Heart left ventricle (tissue), 16 donors: ENCODE data around the gene LRRTM4. TPM values are rescaled to one million over a fixed set of nuclear protein-coding genes. Genes with fewer than 3 reads are reported as not detected.

ENCODE experiments used
- ATAC-seq, 4 donors: fragments of 200-7000 bp; cut with Tn5 transposase; one replicate each; pipeline ENCODE4 v1.9.1; 2020 to 2022; ENCODE audit warnings: moderate library complexity in 4 of 4, mild to moderate bottlenecking in 3 of 4, moderate number of reproducible peaks in 1 of 4
- DNase-seq, 5 donors: peaks; one replicate each; pipeline ENCODE4 v3.0.0-alpha.2; 2020
- H3K27ac ChIP-seq, 12 donors: fragments of 200-600 bp; sonication (generic) in 4 of 12; one replicate each; pipeline versions ENCODE4 v1.5.0 to v1.8.0; 2016 to 2022; ENCODE audit warnings: mild to moderate bottlenecking in 2 of 12
- H3K27me3 ChIP-seq, 9 donors: fragments of 200-600 bp; sonication (generic) in 2 of 9; one replicate each; pipeline versions ENCODE4 v1.5.1 to v1.8.0; 2016 to 2022; ENCODE audit warnings: mild to moderate bottlenecking in 3 of 9
- H3K36me3 ChIP-seq, 9 donors: fragments of 200-600 bp; sonication (generic) in 2 of 9; one replicate each; pipeline versions ENCODE4 v1.5.0 to v1.8.0; 2018 to 2022; ENCODE audit warnings: mild to moderate bottlenecking in 2 of 9
- H3K4me1 ChIP-seq, 12 donors: fragments of 200-600 bp; sonication (generic) in 4 of 12; one replicate each; pipeline versions ENCODE4 v1.5.0 to v1.8.0; 2016 to 2022; ENCODE audit warnings: mild to moderate bottlenecking in 3 of 12
- H3K4me3 ChIP-seq, 12 donors: fragments of 200-600 bp; sonication (generic) in 4 of 12; one replicate each; pipeline versions ENCODE4 v1.5.0 to v1.8.0; 2017 to 2022; ENCODE audit warnings: mild to moderate bottlenecking in 9 of 12, moderate library complexity in 4 of 12
- H3K9me3 ChIP-seq, 12 donors: fragments of 200-600 bp; sonication (generic) in 4 of 12; one replicate each; pipeline versions ENCODE4 v1.5.0 to v1.8.0; 2016 to 2022; ENCODE audit warnings: mild to moderate bottlenecking in 1 of 12
- CTCF ChIP-seq, 12 donors: fragments of 200-600 bp; sonication (generic) in 4 of 12; IDR thresholded peaks; one replicate each; pipeline versions ENCODE4 v1.5.0 to v1.8.0; 2018 to 2022; ENCODE audit warnings: antibody characterized with exemption in 12 of 12, mild to moderate bottlenecking in 5 of 12
- POLR2A ChIP-seq, 2 donors: fragments of 450-650 bp; IDR thresholded peaks; one replicate each; pipeline ENCODE4 v1.6.1; 2017; ENCODE audit warnings: antibody characterized with exemption in 2 of 2, mild to moderate bottlenecking in 2 of 2, moderate library complexity in 2 of 2
- WGBS, 4 donors: extraction: QIAGEN DNeasy Blood & Tissue Kit in 2 of 4; methylation state at CpG; one replicate each; pipeline versions ENCODE4 v1.1.5 to v1.1.7; 2013 to 2018; 5-methylcytosine and 5-hydroxymethylcytosine counted together
- intact Hi-C, 10 donors: fragments of 100-400 bp; cut with DNase I; formaldehyde crosslinking; loops; one replicate each; pipeline versions ENCODE4 v1.11.1 to v1.14.2; 2022
- polyA plus RNA-seq, 2 donors: library from polyadenylated mRNA; stranded (reverse); fragments of 200-250 nt; gene quantifications; one replicate each; pipeline ENCODE4 v1.2.3, GENCODE V29; 2013
- total RNA-seq, 9 donors: library from RNA; depleted of rRNA in 2 of 9; stranded (reverse); fragments of >200 nt in 2 of 9; fragmentation: NEBNext Ultra II Directional in 3 of 9; extraction: Animal tissue kit (Norgen Biotek cat#: 25700) in 3 of 9; gene quantifications; one replicate each; pipeline versions ENCODE4 v1.1.0 to v1.2.4, GENCODE V29; 2016 to 2023
- donor health status: ischemic (EF 13 %, LVEDD 7.1; RV severe dilation, severe dysfunction).
- donor health status: healthy with polysubstance abuse.
- donor health status: DM: no; HTN: yes; CAD: no.
- donor health status: DM: no; HTN: no; CAD: no.
- donor health status: ischemic (EF 25% LVEDD 6.9; RV normal size, moderate dysfunction).
- donor health status: ischemic (EF 25% LVEDD 5.7; RV mildly dilated, moderate dysfunction).
- donor health status: healthy.
- donor health status: DM: yes; HTN: yes; CAD: no.
- donor health status: ischemic (EF 35%, LVEDD 5.7; RV mildly dilated, moderate dysfunction).
- donor health status: nonischemic (EF 11% LVEDD 7.7; RV severe dilation, severe dysfunction).
- donor health status: DM: yes; HTN: yes; CAD: no.
- donor health status: PGD.
- donor health status: ischemic (EF 29% LVEDD 5.4; RV normal size, mild dysfunction).
- donor health status: nonischemic (EF 23%, LVEDD 6.1; RV moderate dilation, normal function).

The LRRTM4 gene
- total and polyA plus RNA-seq, 11 donors: 0.15 to 1.3 (median 0.50) TPM; not detected in 1

GRCh38 chr2:76938153-76938552, 584.0 kb downstream of the LRRTM4 start:
- Histone ChIP-seq H3K27me3 (no peaks in the 10 kb centered on the region), H3K4me1 (no peaks in the 10 kb centered on the region)
- ATAC-seq: no peak

GRCh38 chr2:76932550-76932949, 589.6 kb downstream of the LRRTM4 start:
- Histone ChIP-seq H3K27ac (no peak overlapping the region), H3K36me3 (no peaks in the 10 kb centered on the region), H3K4me1 (no peaks in the 10 kb centered on the region), H3K4me3 (no peak overlapping the region), H3K9me3 (peaks cover 0 to 3% (median 0%) of the 10 kb centered on the region in 12 donors), H3K27me3 (no peaks in the 10 kb centered on the region)
- DNase-seq (no peak), ATAC-seq (no peak)
- no peak for TF ChIP-seq CTCF (IDR thresholded peaks at IDR 0.05)
- no peak for TF ChIP-seq POLR2A (IDR thresholded peaks at IDR 0.05)
- whole genome bisulfite sequencing, 4 donors: 73 to 78% (median 76%) methylated on average over 2 of the region's 2 CpGs
- intact Hi-C loops: no loop called here

More at GRCh38 chr2:76938153-76938552, 584.0 kb downstream of the LRRTM4 start:
- intact Hi-C loops: no loop called here
- no peak for DNase-seq
- Histone ChIP-seq H3K36me3 (no peaks in the 10 kb centered on the region), H3K9me3 (peaks cover 0 to 3% (median 0%) of the 10 kb centered on the region in 12 donors), H3K4me3 (no peak overlapping the region), H3K27ac (no peak overlapping the region)
- TF ChIP-seq POLR2A (IDR thresholded peaks at IDR 0.05) (no peak), CTCF (IDR thresholded peaks at IDR 0.05) (no peak)

GRCh38 chr2:76930056-76930744, 592.0 kb downstream of the LRRTM4 start:
- intact Hi-C loops: no loop called here
- Histone ChIP-seq H3K4me3 (no peak overlapping the region), H3K27me3 (no peaks in the 10 kb centered on the region), H3K36me3 (no peaks in the 10 kb centered on the region), H3K4me1 (no peaks in the 10 kb centered on the region), H3K9me3 (no peaks in the 10 kb centered on the region), H3K27ac (no peak overlapping the region)
- DNase-seq (no peak), ATAC-seq (no peak)
- WGBS, 4 donors: 87 to 93% (median 90%) methylated on average over 8 of the region's 8 CpGs
- TF ChIP-seq CTCF (IDR thresholded peaks at IDR 0.05) (no peak), POLR2A (IDR thresholded peaks at IDR 0.05) (no peak)

GRCh38 chr2:76928026-76928425, 594.1 kb downstream of the LRRTM4 start:
- Histone ChIP-seq H3K4me3 (no peak overlapping the region), H3K27ac (no peak overlapping the region), H3K27me3 (no peaks in the 10 kb centered on the region), H3K36me3 (no peaks in the 10 kb centered on the region), H3K9me3 (no peaks in the 10 kb centered on the region), H3K4me1 (no peaks in the 10 kb centered on the region)
- no peak for DNase-seq
- no peak for TF ChIP-seq CTCF (IDR thresholded peaks at IDR 0.05)
- TF ChIP-seq POLR2A (IDR thresholded peaks at IDR 0.05): no peak
- no peak for ATAC-seq
- intact Hi-C loops: no loop called here
